ENCODE measurements around the gene WARS2.

Gene WARS2

GRCh38 chr1:119011706-119012105, 128.7 kb downstream of the WARS2 start:
- DNase-seq = no peak

GRCh38 chr1:119011116-119011515, 129.3 kb downstream of the WARS2 start:
- DNase-seq = no peak

GRCh38 chr1:119010201-119010600, 130.3 kb downstream of the WARS2 start:
- no peak for DNase-seq

- DNase-seq = no peak
These were observed 131.2 kb downstream of the WARS2 start for GRCh38 chr1:119009312-119009655.

- DNase-seq = peak; percentile 1 to 60 (median 49)
These were observed 131.8 kb downstream of the WARS2 start for GRCh38 chr1:119008483-119009311.

- DNase-seq = no peak
These were observed 132.6 kb downstream of the WARS2 start for GRCh38 chr1:119007670-119008482.

- no peak for DNase-seq
These were observed 133.1 kb downstream of the WARS2 start for GRCh38 chr1:119007339-119007669.

- DNase-seq = no peak
These were observed 133.8 kb downstream of the WARS2 start for GRCh38 chr1:119006406-119007279.

- no peak for DNase-seq
These were observed 134.6 kb downstream of the WARS2 start for GRCh38 chr1:119005724-119006405.

GRCh38 chr1:119004781-119005180, 135.7 kb downstream of the WARS2 start:
- no peak for DNase-seq

GRCh38 chr1:119004129-119004527, 136.3 kb downstream of the WARS2 start:
- no peak for DNase-seq

- no peak for DNase-seq
These were observed 136.9 kb downstream of the WARS2 start for GRCh38 chr1:119003413-119004128.

GRCh38 chr1:119002028-119002686, 138.3 kb downstream of the WARS2 start:
- DNase-seq = no peak

GRCh38 chr1:119001181-119002027, 139.0 kb downstream of the WARS2 start:
- no peak for DNase-seq

- no peak for DNase-seq
These were observed 139.9 kb downstream of the WARS2 start for GRCh38 chr1:119000371-119001180.

- DNase-seq = no peak
These were observed 140.9 kb downstream of the WARS2 start for GRCh38 chr1:118999348-119000071.

- no peak for DNase-seq
These were observed 142.3 kb downstream of the WARS2 start for GRCh38 chr1:118998171-118998570.

GRCh38 chr1:118997225-118997624, 143.2 kb downstream of the WARS2 start:
- no peak for DNase-seq
